ENCODE measurements around the gene SCRT2.

The SCRT2 gene

GRCh38 chr20:721876-722275 lies 46.3 kb upstream of the SCRT2 start:
- DNase-seq: no peak
- no peak overlapping the region for H2BK12ac ChIP-seq (ENCODE audit: low read length in 2 of 2)
- peaks cover 82 to 90% of the 10 kb centered on the region in 2 experiments for H3K27me3 ChIP-seq (ENCODE audit: control insufficient read depth in 1 of 2, insufficient read depth in 1 of 2, low read length in 2 of 2)
- H2BK120ac ChIP-seq (ENCODE audit: low read depth, low read length): no peak overlapping the region
- no peak overlapping the region for H3K9ac ChIP-seq (ENCODE audit: low read length)
- no peaks in the 10 kb centered on the region for H3K36me3 ChIP-seq (ENCODE audit: control insufficient read depth in 1 of 2, insufficient read depth in 2 of 2, low read depth in 1 of 2, low read length in 2 of 2)
- H2BK5ac ChIP-seq (ENCODE audit: low read depth, low read length, poor library complexity, severe bottlenecking): no peak overlapping the region
- no peaks in the 10 kb centered on the region for H3K79me1 ChIP-seq (replicated peaks; ENCODE audit: low read length, poor library complexity, severe bottlenecking)
- no peaks in the 10 kb centered on the region for H3K4me1 ChIP-seq (ENCODE audit: control insufficient read depth, insufficient read depth, low read depth, low read length)
- H3K4me3 ChIP-seq (ENCODE audit: insufficient read depth in 1 of 2, low read depth in 1 of 2, low read length in 2 of 2): no peak overlapping the region
- no peak overlapping the region for H3K14ac ChIP-seq (ENCODE audit: low read length in 2 of 2)
- H2AFZ ChIP-seq (ENCODE audit: low read depth, low read length): no peak overlapping the region
- no peak overlapping the region for H4K91ac ChIP-seq (ENCODE audit: low read length)
- H3K27ac ChIP-seq (ENCODE audit: low read length, poor library complexity, severe bottlenecking): no peak overlapping the region
- no peak overlapping the region for H2BK15ac ChIP-seq (ENCODE audit: low read depth, poor library complexity, severe bottlenecking)
- no peak overlapping the region for H3K23ac ChIP-seq (ENCODE audit: low read length in 2 of 2)
- H3K4me2 ChIP-seq (ENCODE audit: low read length, poor library complexity, severe bottlenecking): no peak overlapping the region
- H4K8ac ChIP-seq (ENCODE audit: low read length): no peak overlapping the region
- peaks cover 7% of the 10 kb centered on the region for H3K9me3 ChIP-seq (ENCODE audit: control insufficient read depth, low read length)
- H2AK5ac ChIP-seq (ENCODE audit: low read length, severe bottlenecking): no peak overlapping the region
- no peak overlapping the region for H3K4ac ChIP-seq (ENCODE audit: low read depth in 1 of 2, low read length in 2 of 2)
- H3K18ac ChIP-seq (ENCODE audit: low read depth in 1 of 2, low read length in 2 of 2): no peak overlapping the region
- WGBS: 84% methylated on average over 3 of the region's 4 CpGs

GRCh38 chr20:719816-720215 lies 44.2 kb upstream of the SCRT2 start:
- Histone ChIP-seq H3K27ac (ENCODE audit: low read length, poor library complexity, severe bottlenecking) (no peak overlapping the region), H3K23ac (ENCODE audit: low read length in 2 of 2) (no peak overlapping the region), H3K9ac (ENCODE audit: low read length) (no peak overlapping the region), H4K8ac (ENCODE audit: low read length) (no peak overlapping the region), H2BK15ac (ENCODE audit: low read depth, poor library complexity, severe bottlenecking) (no peak overlapping the region), H3K27me3 (ENCODE audit: control insufficient read depth in 1 of 2, insufficient read depth in 1 of 2, low read length in 2 of 2) (peaks cover 74 to 82% of the 10 kb centered on the region in 2 experiments), H3K4me3 (ENCODE audit: insufficient read depth in 1 of 2, low read depth in 1 of 2, low read length in 2 of 2) (no peak overlapping the region), H3K4me2 (ENCODE audit: low read length, poor library complexity, severe bottlenecking) (no peak overlapping the region), H3K14ac (ENCODE audit: low read length in 2 of 2) (peak overlapping the region in 1 of 2 experiments; percentile 62), H2AK5ac (ENCODE audit: low read length, severe bottlenecking) (no peak overlapping the region), H3K18ac (ENCODE audit: low read depth in 1 of 2, low read length in 2 of 2) (no peak overlapping the region), H3K4ac (ENCODE audit: low read depth in 1 of 2, low read length in 2 of 2) (no peak overlapping the region), H2BK5ac (ENCODE audit: low read depth, low read length, poor library complexity, severe bottlenecking) (no peak overlapping the region), H2BK120ac (ENCODE audit: low read depth, low read length) (no peak overlapping the region), H2BK12ac (ENCODE audit: low read length in 2 of 2) (no peak overlapping the region), H4K91ac (ENCODE audit: low read length) (no peak overlapping the region), H2AFZ (ENCODE audit: low read depth, low read length) (peak overlapping the region; percentile 18), H3K36me3 (ENCODE audit: control insufficient read depth in 1 of 2, insufficient read depth in 2 of 2, low read depth in 1 of 2, low read length in 2 of 2) (no peaks in the 10 kb centered on the region), H3K9me3 (ENCODE audit: control insufficient read depth, low read length) (peaks cover 11% of the 10 kb centered on the region), H3K79me1 (replicated peaks; ENCODE audit: low read length, poor library complexity, severe bottlenecking) (no peaks in the 10 kb centered on the region), H3K4me1 (ENCODE audit: control insufficient read depth, insufficient read depth, low read depth, low read length) (no peaks in the 10 kb centered on the region)
- 73% methylated on average over 10 of the region's 11 CpGs for WGBS
- DNase-seq: no peak

DNA sequence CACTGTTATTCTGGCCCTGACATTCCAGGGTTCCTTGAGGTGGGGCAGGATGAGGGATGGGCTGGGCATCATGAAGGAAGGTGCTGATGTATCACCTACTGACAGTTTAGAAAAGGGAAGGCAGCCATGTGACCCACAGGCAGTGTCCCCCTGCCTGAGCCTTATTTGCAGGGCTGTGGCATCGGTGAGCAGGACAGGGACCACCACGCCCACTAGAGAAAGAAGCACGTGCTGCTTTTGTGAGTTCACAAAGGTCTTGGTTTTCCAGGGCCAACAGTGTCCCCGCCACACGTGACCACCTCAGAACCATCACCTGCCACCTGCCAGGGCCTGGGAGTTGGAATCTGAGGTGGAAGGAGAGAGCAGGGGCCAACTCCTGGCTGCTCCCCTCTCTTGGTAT lies 43.5 kb upstream of the SCRT2 start:
- no peak overlapping the region for H2BK15ac ChIP-seq (ENCODE audit: low read depth, poor library complexity, severe bottlenecking)
- no peak overlapping the region for H4K91ac ChIP-seq (ENCODE audit: low read length)
- no peak overlapping the region for H2BK120ac ChIP-seq (ENCODE audit: low read depth, low read length)
- H3K14ac ChIP-seq (ENCODE audit: low read length in 2 of 2): peak overlapping the region in 1 of 2 experiments; percentile 56
- no peak for DNase-seq
- H3K27ac ChIP-seq (ENCODE audit: low read length, poor library complexity, severe bottlenecking): no peak overlapping the region
- H4K8ac ChIP-seq (ENCODE audit: low read length): no peak overlapping the region
- H3K4ac ChIP-seq (ENCODE audit: low read depth in 1 of 2, low read length in 2 of 2): no peak overlapping the region
- no peaks in the 10 kb centered on the region for H3K4me1 ChIP-seq (ENCODE audit: control insufficient read depth, insufficient read depth, low read depth, low read length)
- H2BK12ac ChIP-seq (ENCODE audit: low read length in 2 of 2): no peak overlapping the region
- H2AK5ac ChIP-seq (ENCODE audit: low read length, severe bottlenecking): no peak overlapping the region
- H3K23ac ChIP-seq (ENCODE audit: low read length in 2 of 2): no peak overlapping the region
- peaks cover 69 to 77% of the 10 kb centered on the region in 2 experiments for H3K27me3 ChIP-seq (ENCODE audit: control insufficient read depth in 1 of 2, insufficient read depth in 1 of 2, low read length in 2 of 2)
- no peaks in the 10 kb centered on the region for H3K36me3 ChIP-seq (ENCODE audit: control insufficient read depth in 1 of 2, insufficient read depth in 2 of 2, low read depth in 1 of 2, low read length in 2 of 2)
- peaks cover 16% of the 10 kb centered on the region for H3K9me3 ChIP-seq (ENCODE audit: control insufficient read depth, low read length)
- H2BK5ac ChIP-seq (ENCODE audit: low read depth, low read length, poor library complexity, severe bottlenecking): no peak overlapping the region
- H3K18ac ChIP-seq (ENCODE audit: low read depth in 1 of 2, low read length in 2 of 2): no peak overlapping the region
- no peak overlapping the region for H3K9ac ChIP-seq (ENCODE audit: low read length)
- H3K4me2 ChIP-seq (ENCODE audit: low read length, poor library complexity, severe bottlenecking): no peak overlapping the region
- H3K4me3 ChIP-seq (ENCODE audit: insufficient read depth in 1 of 2, low read depth in 1 of 2, low read length in 2 of 2): no peak overlapping the region
- no peaks in the 10 kb centered on the region for H3K79me1 ChIP-seq (replicated peaks; ENCODE audit: low read length, poor library complexity, severe bottlenecking)
- no peak overlapping the region for H2AFZ ChIP-seq (ENCODE audit: low read depth, low read length)
- WGBS: 75% methylated on average over 3 of the region's 5 CpGs

DNA sequence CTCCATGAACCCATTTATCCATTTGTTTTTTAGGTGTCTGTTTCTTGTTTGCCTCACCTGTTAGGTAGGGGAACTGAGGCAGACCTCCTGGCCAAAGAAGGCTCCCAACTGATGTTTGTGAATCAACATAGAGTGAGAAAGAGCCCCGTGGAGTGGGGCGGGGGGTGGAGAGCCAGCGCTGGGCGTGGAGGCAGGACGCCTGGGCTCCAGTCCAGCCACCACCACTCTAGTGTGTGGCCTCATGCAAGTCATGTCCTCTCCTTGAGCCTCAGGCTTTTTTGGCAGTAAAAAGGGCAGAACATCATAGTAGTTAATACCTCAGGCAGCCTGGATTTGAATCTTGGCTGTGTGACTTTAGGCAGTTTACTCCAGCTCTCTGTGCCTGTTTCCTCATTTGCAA lies 42.2 kb upstream of the SCRT2 start:
- H4K91ac ChIP-seq (ENCODE audit: low read length): no peak overlapping the region
- H3K4me2 ChIP-seq (ENCODE audit: low read length, poor library complexity, severe bottlenecking): no peak overlapping the region
- H3K79me1 ChIP-seq (replicated peaks; ENCODE audit: low read length, poor library complexity, severe bottlenecking): no peaks in the 10 kb centered on the region
- H4K8ac ChIP-seq (ENCODE audit: low read length): no peak overlapping the region
- no peak overlapping the region for H2BK120ac ChIP-seq (ENCODE audit: low read depth, low read length)
- no peak overlapping the region for H3K4me3 ChIP-seq (ENCODE audit: insufficient read depth in 1 of 2, low read depth in 1 of 2, low read length in 2 of 2)
- H2BK5ac ChIP-seq (ENCODE audit: low read depth, low read length, poor library complexity, severe bottlenecking): no peak overlapping the region
- H3K4me1 ChIP-seq (ENCODE audit: control insufficient read depth, insufficient read depth, low read depth, low read length): no peaks in the 10 kb centered on the region
- no peak overlapping the region for H3K23ac ChIP-seq (ENCODE audit: low read length in 2 of 2)
- H3K14ac ChIP-seq (ENCODE audit: low read length in 2 of 2): no peak overlapping the region
- no peak overlapping the region for H3K9ac ChIP-seq (ENCODE audit: low read length)
- H3K27me3 ChIP-seq (ENCODE audit: control insufficient read depth in 1 of 2, insufficient read depth in 1 of 2, low read length in 2 of 2): peaks cover 59 to 65% of the 10 kb centered on the region in 2 experiments
- H3K9me3 ChIP-seq (ENCODE audit: control insufficient read depth, low read length): peaks cover 19% of the 10 kb centered on the region
- no peak overlapping the region for H2BK15ac ChIP-seq (ENCODE audit: low read depth, poor library complexity, severe bottlenecking)
- H3K4ac ChIP-seq (ENCODE audit: low read depth in 1 of 2, low read length in 2 of 2): no peak overlapping the region
- no peak overlapping the region for H2BK12ac ChIP-seq (ENCODE audit: low read length in 2 of 2)
- no peaks in the 10 kb centered on the region for H3K36me3 ChIP-seq (ENCODE audit: control insufficient read depth in 1 of 2, insufficient read depth in 2 of 2, low read depth in 1 of 2, low read length in 2 of 2)
- H3K27ac ChIP-seq (ENCODE audit: low read length, poor library complexity, severe bottlenecking): no peak overlapping the region
- whole genome bisulfite sequencing: 84% methylated on average over 5 of the region's 5 CpGs
- DNase-seq: no peak
- no peak overlapping the region for H2AK5ac ChIP-seq (ENCODE audit: low read length, severe bottlenecking)
- H3K18ac ChIP-seq (ENCODE audit: low read depth in 1 of 2, low read length in 2 of 2): no peak overlapping the region
- no peak overlapping the region for H2AFZ ChIP-seq (ENCODE audit: low read depth, low read length)

Measured in mesenchymal stem cell (in vitro differentiated cells and primary cell).